MCF 10A (cell line): ENCODE measurements around the gene FURIN. TPM values are rescaled to one million over a fixed set of nuclear protein-coding genes. Genes with fewer than 3 reads are reported as not detected.

ENCODE experiments used
- BruUV-seq: library from RNA; stranded (reverse); fragments of 400-500 nt; replicated peaks from 2 replicates; lab custom pipeline; 2021; lab: Mats Ljungman, UMichigan
- CTCF ChIA-PET: fragments of 300-600 bp; sonication (Branson Sonifier 250); formaldehyde crosslinking; extraction: SDS; loops from one replicate; lab custom pipeline; 2021; ENCODE audit warnings: antibody characterized with exemption, inconsistent platforms; lab: Yijun Ruan, JAX
- POLR2A ChIA-PET: fragments of 300-600, 350-650 bp; sonication (Branson Sonifier 250); formaldehyde crosslinking; extraction: SDS; loops from one replicate; lab custom pipeline; 2020; ENCODE audit warnings: antibody characterized with exemption, inconsistent platforms; lab: Yijun Ruan, JAX
- DNase-seq: peaks from one replicate; pipeline ENCODE4 v3.0.0-alpha.2; 2018; ENCODE audit not compliant: unreplicated experiment
- H3K27ac Mint-ChIP-seq: one replicate; pipeline ENCODE4 v1.8.0; 2022; ENCODE audit warnings: mild to moderate bottlenecking, low read depth, mixed read lengths; ENCODE audit not compliant: unreplicated experiment
- H3K27me3 Mint-ChIP-seq: one replicate; pipeline ENCODE4 v1.8.0; 2022; ENCODE audit warnings: mixed read lengths; ENCODE audit not compliant: insufficient read depth, unreplicated experiment
- H3K36me3 Mint-ChIP-seq: one replicate; pipeline ENCODE4 v1.8.0; 2022; ENCODE audit warnings: mild to moderate bottlenecking, moderate library complexity, mixed read lengths; ENCODE audit not compliant: insufficient read depth, unreplicated experiment
- H3K4me1 Mint-ChIP-seq: one replicate; pipeline ENCODE4 v1.8.0; 2022; ENCODE audit warnings: mixed read lengths; ENCODE audit not compliant: insufficient read depth, unreplicated experiment
- H3K4me3 Mint-ChIP-seq: one replicate; pipeline ENCODE4 v1.8.0; 2022; ENCODE audit warnings: mild to moderate bottlenecking, moderate library complexity, mixed read lengths; ENCODE audit not compliant: unreplicated experiment
- H3K9me3 Mint-ChIP-seq: one replicate; pipeline ENCODE4 v1.8.0; 2022; ENCODE audit warnings: mixed read lengths; ENCODE audit not compliant: unreplicated experiment
- intact Hi-C: fragments of 100-400 bp; cut with micrococcal nuclease; formaldehyde crosslinking; loops from 2 replicates; pipeline ENCODE4 v1.14.1; 2022
- total RNA-seq: library from RNA; stranded (reverse); gene quantifications from 2 replicates; pipeline ENCODE4 v1.2.3, GENCODE V29; 2022
- TF ChIP-seq, protein P1 (sequence below): fragments of 200-600 bp; IDR thresholded peaks from one replicate; pipeline ENCODE4 v1.8.0; 2022; ENCODE audit warnings: antibody characterized with exemption, mild to moderate bottlenecking; ENCODE audit not compliant: unreplicated experiment

FURIN gene
- total RNA-seq, 1 experiment from 2014 or later = 48.8 TPM

DNA sequence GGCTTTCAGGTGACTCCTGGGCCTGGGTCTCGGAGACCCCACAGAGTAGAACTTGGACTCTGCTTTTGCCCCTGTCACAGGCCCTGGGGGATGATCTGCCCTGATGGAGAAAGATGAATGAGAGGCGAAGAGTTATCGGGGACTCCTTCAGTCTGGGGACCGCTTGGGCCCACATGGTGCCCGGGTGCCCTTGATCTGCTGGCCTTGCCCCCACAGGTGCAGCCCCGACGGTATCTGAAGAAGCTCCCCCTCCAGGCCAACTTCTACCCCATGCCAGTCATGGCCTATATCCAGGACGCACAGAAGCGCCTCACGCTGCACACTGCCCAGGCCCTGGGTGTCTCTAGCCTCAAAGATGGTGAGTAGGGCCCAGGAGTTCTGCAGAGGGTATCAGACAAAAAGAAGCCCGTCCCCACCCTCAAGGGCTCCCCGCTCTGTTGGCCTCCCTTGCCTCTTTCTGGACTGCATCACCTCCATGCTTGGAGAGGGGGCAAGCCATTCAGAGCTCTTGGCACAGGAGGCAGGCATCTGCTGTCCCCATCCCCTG, 45.1 kb downstream of the FURIN start:
- no peaks in the 10 kb centered on the region for H3K4me1 Mint-ChIP-seq
- H3K36me3 Mint-ChIP-seq = peaks cover 34% of the 10 kb centered on the region
- POLR2A ChIA-PET = interaction anchor here (0.9 to 1.6 kb wide), 3 partner anchors 10 to 17 kb away, joined by 4 to 5 read pairs (median 4); partner anchors contain the start of gene MAN2A2
- intact Hi-C loops = no loop called here
- TF ChIP-seq, protein P1, sequence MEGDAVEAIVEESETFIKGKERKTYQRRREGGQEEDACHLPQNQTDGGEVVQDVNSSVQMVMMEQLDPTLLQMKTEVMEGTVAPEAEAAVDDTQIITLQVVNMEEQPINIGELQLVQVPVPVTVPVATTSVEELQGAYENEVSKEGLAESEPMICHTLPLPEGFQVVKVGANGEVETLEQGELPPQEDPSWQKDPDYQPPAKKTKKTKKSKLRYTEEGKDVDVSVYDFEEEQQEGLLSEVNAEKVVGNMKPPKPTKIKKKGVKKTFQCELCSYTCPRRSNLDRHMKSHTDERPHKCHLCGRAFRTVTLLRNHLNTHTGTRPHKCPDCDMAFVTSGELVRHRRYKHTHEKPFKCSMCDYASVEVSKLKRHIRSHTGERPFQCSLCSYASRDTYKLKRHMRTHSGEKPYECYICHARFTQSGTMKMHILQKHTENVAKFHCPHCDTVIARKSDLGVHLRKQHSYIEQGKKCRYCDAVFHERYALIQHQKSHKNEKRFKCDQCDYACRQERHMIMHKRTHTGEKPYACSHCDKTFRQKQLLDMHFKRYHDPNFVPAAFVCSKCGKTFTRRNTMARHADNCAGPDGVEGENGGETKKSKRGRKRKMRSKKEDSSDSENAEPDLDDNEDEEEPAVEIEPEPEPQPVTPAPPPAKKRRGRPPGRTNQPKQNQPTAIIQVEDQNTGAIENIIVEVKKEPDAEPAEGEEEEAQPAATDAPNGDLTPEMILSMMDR = no peak
- BruUV-seq = no TSS peak
- no peaks in the 10 kb centered on the region for H3K27me3 Mint-ChIP-seq
- no peaks in the 10 kb centered on the region for H3K9me3 Mint-ChIP-seq
- H3K27ac Mint-ChIP-seq = no peak overlapping the region
- H3K4me3 Mint-ChIP-seq = no peak overlapping the region
- DNase-seq = no peak
- CTCF ChIA-PET = interaction anchor here (0.7 to 1.6 kb wide), 3 partner anchors 11 to 28 kb away, joined by 3 to 4 read pairs (median 3); partner anchors contain the start of genes HDDC3 and MAN2A2

DNA sequence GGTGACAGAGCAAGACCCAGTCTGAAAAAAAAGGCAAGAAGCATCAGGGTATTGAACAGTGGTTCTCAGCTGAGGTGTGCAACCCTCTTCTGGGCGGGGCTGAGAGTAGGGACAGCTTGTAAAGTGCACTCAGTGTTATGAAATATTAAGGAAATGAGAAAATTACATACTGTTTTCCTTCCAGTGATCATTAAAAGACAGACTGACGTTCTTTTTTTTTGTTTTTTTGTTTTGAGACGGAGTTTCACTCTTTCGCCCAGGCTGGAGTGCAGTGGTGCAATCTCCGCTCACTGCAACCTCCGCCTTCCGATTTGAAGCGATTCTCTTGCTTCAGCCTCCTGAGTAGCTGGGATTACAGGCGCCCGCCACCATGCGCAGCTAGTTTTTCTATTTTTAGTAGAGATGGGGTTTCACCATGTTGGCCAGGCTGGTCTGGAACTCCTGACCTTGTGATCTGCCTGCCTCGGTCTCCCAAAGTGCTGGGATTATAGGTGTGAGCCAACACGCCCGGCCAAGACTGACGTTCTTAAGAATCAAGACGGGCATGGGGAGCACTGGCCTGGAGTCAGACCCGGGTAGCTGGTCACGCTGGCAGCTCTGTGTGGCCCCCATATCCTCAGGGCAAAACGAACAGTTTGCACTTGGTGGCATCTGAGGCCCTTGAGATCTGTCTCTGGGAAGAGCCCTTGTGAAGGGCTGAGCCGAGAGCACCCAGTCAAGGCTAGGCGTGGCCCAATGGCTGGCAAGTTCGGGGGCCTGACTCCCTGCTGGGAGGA, 46.1 kb downstream of the FURIN start:
- intact Hi-C loops = no loop called here
- Mint-ChIP-seq H3K9me3 (no peaks in the 10 kb centered on the region), H3K4me3 (no peak overlapping the region), H3K4me1 (no peaks in the 10 kb centered on the region), H3K27ac (no peak overlapping the region), H3K27me3 (no peaks in the 10 kb centered on the region), H3K36me3 (peaks cover 44% of the 10 kb centered on the region)
- no TSS peak for BruUV-seq
- ChIA-PET POLR2A (interaction anchor here (0.9 to 1.6 kb wide), 3 partner anchors 11 to 16 kb away, joined by 4 to 5 read pairs (median 4); partner anchors contain the start of gene MAN2A2), CTCF (interaction anchor here (0.8 to 1.6 kb wide), 2 partner anchors 12 to 141 kb away, joined by 3 to 4 read pairs; partner anchors contain the start of gene MAN2A2)
- TF ChIP-seq, protein P1 = no peak
- DNase-seq = no peak

DNA sequence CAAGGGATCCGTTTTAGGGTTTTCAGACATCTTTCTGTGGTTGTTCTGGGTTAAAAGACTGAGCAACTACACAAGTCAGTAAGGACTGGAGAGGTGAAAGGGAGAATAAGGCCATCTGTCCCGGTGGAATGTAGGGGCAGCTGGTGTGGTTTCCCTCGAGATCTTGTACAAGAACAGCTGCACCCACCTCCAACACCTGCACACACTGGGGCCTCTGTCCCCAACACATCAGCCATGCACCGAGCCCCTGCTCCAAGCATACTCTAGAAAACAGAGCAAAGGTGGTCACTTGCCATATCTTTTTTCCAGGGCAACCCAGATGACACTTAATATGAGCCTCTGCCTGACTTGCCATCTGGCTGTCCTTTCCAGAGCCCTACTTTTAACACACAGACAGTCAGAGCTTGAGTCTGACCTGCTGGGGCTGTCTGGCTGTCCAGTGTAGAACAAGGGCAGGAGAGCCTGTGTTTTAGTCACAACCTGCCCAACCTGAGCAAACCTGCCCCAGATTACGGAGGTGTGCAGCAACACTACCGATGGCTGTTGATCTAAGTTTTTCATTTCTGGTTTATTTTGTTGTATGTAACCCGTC, 46.9 kb downstream of the FURIN start:
- Mint-ChIP-seq H3K27me3 (no peaks in the 10 kb centered on the region), H3K9me3 (no peaks in the 10 kb centered on the region), H3K4me1 (no peaks in the 10 kb centered on the region), H3K27ac (no peak overlapping the region), H3K4me3 (no peak overlapping the region), H3K36me3 (peaks cover 42% of the 10 kb centered on the region)
- CTCF ChIA-PET = interaction anchor here (0.8 to 1.6 kb wide), 3 partner anchors 13 to 34 kb away, joined by 4 read pairs; partner anchors contain the start of gene MAN2A2
- TF ChIP-seq, protein P1 = no peak
- intact Hi-C loops = no loop called here
- POLR2A ChIA-PET = no interaction called here
- no TSS peak for BruUV-seq
- DNase-seq = no peak
